ENCODE results near the gene FERMT1.
A peak's percentile ranks its signal among the peaks of the same experiment; 100 is the strongest.
"Not testable (repeated sequence)": the region's sequence is repeated elsewhere in the genome, so short reads cannot be mapped to it uniquely, and the experiment has no call there.

Gene FERMT1

GRCh38 chr20:6055981-6056569, 66.8 kb downstream of the FERMT1 start:
- 82% methylated on average over 9 of the region's 9 CpGs for WGBS

GRCh38 chr20:6055161-6055783, 67.6 kb downstream of the FERMT1 start:
- H3K79me1 ChIP-seq (replicated peaks; ENCODE audit: low read length, poor library complexity, severe bottlenecking) = no peaks in the 10 kb centered on the region
- no peak overlapping the region for H2BK120ac ChIP-seq (ENCODE audit: low read depth, low read length)
- H3K14ac ChIP-seq (ENCODE audit: low read length in 2 of 2) = peak overlapping the region in 1 of 2 experiments; percentile 38
- no peak overlapping the region for H2AFZ ChIP-seq (ENCODE audit: low read depth, low read length)
- H2BK5ac ChIP-seq (ENCODE audit: low read depth, low read length, poor library complexity, severe bottlenecking) = no peak overlapping the region
- no peaks in the 10 kb centered on the region for H3K9me3 ChIP-seq (ENCODE audit: control insufficient read depth, low read length)
- peaks cover 0 to 47% of the 10 kb centered on the region in 2 experiments for H3K27me3 ChIP-seq (ENCODE audit: control insufficient read depth in 1 of 2, insufficient read depth in 1 of 2, low read length in 2 of 2)
- peak overlapping the region; percentile 69 for H4K8ac ChIP-seq (ENCODE audit: low read length)
- peak; percentile 93 for DNase-seq
- H3K4me1 ChIP-seq (ENCODE audit: control insufficient read depth, insufficient read depth, low read depth, low read length) = peaks cover 39% of the 10 kb centered on the region
- peak overlapping the region in 1 of 2 experiments; percentile 79 for H3K18ac ChIP-seq (ENCODE audit: low read depth in 1 of 2, low read length in 2 of 2)
- H3K4me3 ChIP-seq (ENCODE audit: insufficient read depth in 1 of 2, low read depth in 1 of 2, low read length in 2 of 2) = no peak overlapping the region
- no peak overlapping the region for H3K27ac ChIP-seq (ENCODE audit: low read length, poor library complexity, severe bottlenecking)
- no peaks in the 10 kb centered on the region for H3K36me3 ChIP-seq (ENCODE audit: control insufficient read depth in 1 of 2, insufficient read depth in 2 of 2, low read depth in 1 of 2, low read length in 2 of 2)
- no peak overlapping the region for H3K4me2 ChIP-seq (ENCODE audit: low read length, poor library complexity, severe bottlenecking)
- no peak overlapping the region for H3K9ac ChIP-seq (ENCODE audit: low read length)
- no peak overlapping the region for H2BK15ac ChIP-seq (ENCODE audit: low read depth, poor library complexity, severe bottlenecking)
- H2BK12ac ChIP-seq (ENCODE audit: low read length in 2 of 2) = peak overlapping the region in 1 of 2 experiments; percentile 87
- peak overlapping the region in 1 of 2 experiments; percentile 77 for H3K4ac ChIP-seq (ENCODE audit: low read depth in 1 of 2, low read length in 2 of 2)
- 16% methylated on average over 8 of the region's 10 CpGs for whole genome bisulfite sequencing
- H3K23ac ChIP-seq (ENCODE audit: low read length in 2 of 2) = no peak overlapping the region
- peak overlapping the region; percentile 82 for H2AK5ac ChIP-seq (ENCODE audit: low read length, severe bottlenecking)
- peak overlapping the region; percentile 36 for H4K91ac ChIP-seq (ENCODE audit: low read length)

More at GRCh38 chr20:6055981-6056569, 66.8 kb downstream of the FERMT1 start:
- Histone ChIP-seq H3K23ac (ENCODE audit: low read length in 2 of 2) (no peak overlapping the region), H3K4me3 (ENCODE audit: insufficient read depth in 1 of 2, low read depth in 1 of 2, low read length in 2 of 2) (no peak overlapping the region), H2AK5ac (ENCODE audit: low read length, severe bottlenecking) (peak overlapping the region; percentile 19), H3K9me3 (ENCODE audit: control insufficient read depth, low read length) (no peaks in the 10 kb centered on the region), H3K9ac (ENCODE audit: low read length) (no peak overlapping the region), H3K14ac (ENCODE audit: low read length in 2 of 2) (peak overlapping the region in 1 of 2 experiments; percentile 22), H3K36me3 (ENCODE audit: control insufficient read depth in 1 of 2, insufficient read depth in 2 of 2, low read depth in 1 of 2, low read length in 2 of 2) (no peaks in the 10 kb centered on the region), H2BK12ac (ENCODE audit: low read length in 2 of 2) (peak overlapping the region; percentile 44 to 60), H2BK120ac (ENCODE audit: low read depth, low read length) (no peak overlapping the region), H3K27me3 (ENCODE audit: control insufficient read depth in 1 of 2, insufficient read depth in 1 of 2, low read length in 2 of 2) (peaks cover 0 to 41% of the 10 kb centered on the region in 2 experiments), H2AFZ (ENCODE audit: low read depth, low read length) (no peak overlapping the region), H2BK5ac (ENCODE audit: low read depth, low read length, poor library complexity, severe bottlenecking) (no peak overlapping the region), H3K4me2 (ENCODE audit: low read length, poor library complexity, severe bottlenecking) (no peak overlapping the region), H3K4ac (ENCODE audit: low read depth in 1 of 2, low read length in 2 of 2) (no peak overlapping the region), H4K8ac (ENCODE audit: low read length) (peak overlapping the region; percentile 71), H3K4me1 (ENCODE audit: control insufficient read depth, insufficient read depth, low read depth, low read length) (peaks cover 34% of the 10 kb centered on the region), H3K27ac (ENCODE audit: low read length, poor library complexity, severe bottlenecking) (no peak overlapping the region), H3K18ac (ENCODE audit: low read depth in 1 of 2, low read length in 2 of 2) (peak overlapping the region; percentile 10 to 79), H2BK15ac (ENCODE audit: low read depth, poor library complexity, severe bottlenecking) (no peak overlapping the region), H3K79me1 (replicated peaks; ENCODE audit: low read length, poor library complexity, severe bottlenecking) (no peaks in the 10 kb centered on the region), H4K91ac (ENCODE audit: low read length) (peak overlapping the region; percentile 34)
- peak; percentile 40 for DNase-seq

- not testable (repeated sequence) for H2AFZ ChIP-seq (ENCODE audit: low read depth, low read length); H3K9ac ChIP-seq (ENCODE audit: low read length); H2BK5ac ChIP-seq (ENCODE audit: low read depth, low read length, poor library complexity, severe bottlenecking); H3K36me3 ChIP-seq (ENCODE audit: control insufficient read depth in 1 of 2, insufficient read depth in 2 of 2, low read depth in 1 of 2, low read length in 2 of 2); H2BK120ac ChIP-seq (ENCODE audit: low read depth, low read length); H4K8ac ChIP-seq (ENCODE audit: low read length); H2BK15ac ChIP-seq (ENCODE audit: low read depth, poor library complexity, severe bottlenecking); H3K23ac ChIP-seq (ENCODE audit: low read length in 2 of 2); H3K4me3 ChIP-seq (ENCODE audit: insufficient read depth in 1 of 2, low read depth in 1 of 2, low read length in 2 of 2); H3K14ac ChIP-seq (ENCODE audit: low read length in 2 of 2); H3K79me1 ChIP-seq (replicated peaks; ENCODE audit: low read length, poor library complexity, severe bottlenecking); H3K4ac ChIP-seq (ENCODE audit: low read depth in 1 of 2, low read length in 2 of 2); H3K4me2 ChIP-seq (ENCODE audit: low read length, poor library complexity, severe bottlenecking); H2AK5ac ChIP-seq (ENCODE audit: low read length, severe bottlenecking); H3K18ac ChIP-seq (ENCODE audit: low read depth in 1 of 2, low read length in 2 of 2); H4K91ac ChIP-seq (ENCODE audit: low read length); H2BK12ac ChIP-seq (ENCODE audit: low read length in 2 of 2); H3K9me3 ChIP-seq (ENCODE audit: control insufficient read depth, low read length)
- WGBS = 18% methylated on average over 4 of the region's 4 CpGs
- Histone ChIP-seq H3K27me3 (ENCODE audit: control insufficient read depth in 1 of 2, insufficient read depth in 1 of 2, low read length in 2 of 2) (peaks cover 0 to 43% of the 10 kb centered on the region in 2 experiments), H3K27ac (ENCODE audit: low read length, poor library complexity, severe bottlenecking) (peak overlapping the region; percentile 94), H3K4me1 (ENCODE audit: control insufficient read depth, insufficient read depth, low read depth, low read length) (peaks cover 39% of the 10 kb centered on the region)
- peak; percentile 53 for DNase-seq
These were observed 68.2 kb downstream of the FERMT1 start for GRCh38 chr20:6054689-6055051.
